HG02763 (cell line): Measurements from ENCODE around the gene RBM4B.
A peak's percentile ranks its signal among the peaks of the same experiment; 100 is the strongest.
"Not testable (repeated sequence)": the region's sequence is repeated elsewhere in the genome, so short reads cannot be mapped to it uniquely, and the experiment has no call there.

ENCODE experiments used
- ATAC-seq: cut with Tn5 transposase; IDR thresholded peaks from one replicate; pipeline ENCODE4 v1.9.1; 2021; ENCODE audit warnings: mild to moderate bottlenecking, moderate library complexity; ENCODE audit not compliant: unreplicated experiment

The RBM4B gene

GRCh38 chr11:66677599-66678375 lies at the start of gene RBM4B:
RBM4B (minus strand) TSS chr11:66677887; CDS start chr11:66677079, 808 bp downstream.
- peak; percentile 88 for ATAC-seq

- no peak for ATAC-seq
Observed at GRCh38 chr11:66725647-66726046, 48.0 kb upstream of the RBM4B start.

- no peak for ATAC-seq
Observed at GRCh38 chr11:66725114-66725513, 47.4 kb upstream of the RBM4B start.

GRCh38 chr11:66724167-66724566 lies 46.5 kb upstream of the RBM4B start:
- ATAC-seq, result not testable (repeated sequence)

- no peak for ATAC-seq
Observed at GRCh38 chr11:66723693-66724092, 46.0 kb upstream of the RBM4B start.

GRCh38 chr11:66722745-66723651 lies 45.3 kb upstream of the RBM4B start:
- no peak for ATAC-seq

GRCh38 chr11:66721939-66722338 lies 44.3 kb upstream of the RBM4B start:
- ATAC-seq, result no peak

GRCh38 chr11:66720899-66721470 lies 43.3 kb upstream of the RBM4B start:
- no peak for ATAC-seq

GRCh38 chr11:66720223-66720898 lies 42.7 kb upstream of the RBM4B start:
- ATAC-seq, result no peak

- ATAC-seq, result no peak
Observed at GRCh38 chr11:66719111-66719872, 41.6 kb upstream of the RBM4B start.

GRCh38 chr11:66718320-66718971 lies 40.8 kb upstream of the RBM4B start:
- ATAC-seq, result no peak

GRCh38 chr11:66717925-66718319 lies 40.2 kb upstream of the RBM4B start:
- ATAC-seq, result no peak

GRCh38 chr11:66716996-66717395 lies 39.3 kb upstream of the RBM4B start:
- ATAC-seq, result no peak

GRCh38 chr11:66715346-66716085 lies 37.8 kb upstream of the RBM4B start:
- no peak for ATAC-seq

GRCh38 chr11:66713746-66714480 lies 36.2 kb upstream of the RBM4B start:
- no peak for ATAC-seq

- ATAC-seq, result no peak
Observed at GRCh38 chr11:66710384-66710930, 32.8 kb upstream of the RBM4B start.

GRCh38 chr11:66708701-66709100 lies 31.0 kb upstream of the RBM4B start:
- no peak for ATAC-seq

GRCh38 chr11:66708094-66708493 lies 30.4 kb upstream of the RBM4B start:
- ATAC-seq, result no peak
